ENCODE measurements around the gene NUBP1. TPM values are rescaled to one million over a fixed set of nuclear protein-coding genes. Genes with fewer than 3 reads are reported as not detected.
"Not testable (repeated sequence)": the region's sequence is repeated elsewhere in the genome, so short reads cannot be mapped to it uniquely, and the experiment has no call there.

The NUBP1 gene
- polyA plus RNA-seq, 3 donors, result 30.1 to 38.7 (median 37.2) TPM

GRCh38 chr16:10743227-10743609 is 424 bp upstream of the NUBP1 start:
- no peak for DNase-seq

- DNase-seq, result no peak
Observed at GRCh38 chr16:10744370-10745030, 858 bp downstream of the NUBP1 start.

- DNase-seq, result peak; percentile 92
Observed at GRCh38 chr16:10745841-10746240, 2.2 kb downstream of the NUBP1 start.

GRCh38 chr16:10750793-10751192 is 7.2 kb downstream of the NUBP1 start:
- DNase-seq, result no peak

- no peak for DNase-seq
Observed at GRCh38 chr16:10751291-10751697, 7.7 kb downstream of the NUBP1 start.

GRCh38 chr16:10752843-10753523 is 9.3 kb downstream of the NUBP1 start:
- no peak for DNase-seq

- DNase-seq, result no peak
Observed at GRCh38 chr16:10753670-10754069, 10.0 kb downstream of the NUBP1 start.

- no peak for DNase-seq
Observed at GRCh38 chr16:10754941-10755340, 11.3 kb downstream of the NUBP1 start.

GRCh38 chr16:10756574-10756973 is 12.9 kb downstream of the NUBP1 start:
- DNase-seq, result no peak

- no peak for DNase-seq
Observed at GRCh38 chr16:10760858-10761257, 17.2 kb downstream of the NUBP1 start.

GRCh38 chr16:10761373-10761772 is 17.7 kb downstream of the NUBP1 start:
- no peak for DNase-seq

GRCh38 chr16:10762336-10763016 is 18.8 kb downstream of the NUBP1 start:
- DNase-seq, result no peak

GRCh38 chr16:10763456-10763855 is 19.8 kb downstream of the NUBP1 start:
- no peak for DNase-seq

GRCh38 chr16:10765772-10766171 is 22.1 kb downstream of the NUBP1 start:
- DNase-seq, result no peak

GRCh38 chr16:10767127-10767526 is 23.5 kb downstream of the NUBP1 start:
- DNase-seq, result no peak

- no peak for DNase-seq
Observed at GRCh38 chr16:10769381-10769780, 25.7 kb downstream of the NUBP1 start.

GRCh38 chr16:10770907-10771306 is 27.3 kb downstream of the NUBP1 start:
- no peak for DNase-seq

GRCh38 chr16:10776280-10776679 is 32.6 kb downstream of the NUBP1 start:
- DNase-seq, result no peak

GRCh38 chr16:10776923-10777322 is 33.3 kb downstream of the NUBP1 start:
- not testable (repeated sequence) for DNase-seq

GRCh38 chr16:10777356-10777755 is 33.7 kb downstream of the NUBP1 start:
- no peak for DNase-seq

- not testable (repeated sequence) for DNase-seq
Observed at GRCh38 chr16:10779908-10780307, 36.3 kb downstream of the NUBP1 start.

- DNase-seq, result no peak
Observed at GRCh38 chr16:10780628-10781027, 37.0 kb downstream of the NUBP1 start.

GRCh38 chr16:10782628-10783027 is 39.0 kb downstream of the NUBP1 start:
- DNase-seq, result no peak

Measured in renal pelvis (tissue), 4 donors.